ENCODE measurements around the gene SCT. TPM values are rescaled to one million over a fixed set of nuclear protein-coding genes. Genes with fewer than 3 reads are reported as not detected.

Gene SCT
- total RNA-seq, 1 donor from 2014 or later: 74.6 TPM

DNA sequence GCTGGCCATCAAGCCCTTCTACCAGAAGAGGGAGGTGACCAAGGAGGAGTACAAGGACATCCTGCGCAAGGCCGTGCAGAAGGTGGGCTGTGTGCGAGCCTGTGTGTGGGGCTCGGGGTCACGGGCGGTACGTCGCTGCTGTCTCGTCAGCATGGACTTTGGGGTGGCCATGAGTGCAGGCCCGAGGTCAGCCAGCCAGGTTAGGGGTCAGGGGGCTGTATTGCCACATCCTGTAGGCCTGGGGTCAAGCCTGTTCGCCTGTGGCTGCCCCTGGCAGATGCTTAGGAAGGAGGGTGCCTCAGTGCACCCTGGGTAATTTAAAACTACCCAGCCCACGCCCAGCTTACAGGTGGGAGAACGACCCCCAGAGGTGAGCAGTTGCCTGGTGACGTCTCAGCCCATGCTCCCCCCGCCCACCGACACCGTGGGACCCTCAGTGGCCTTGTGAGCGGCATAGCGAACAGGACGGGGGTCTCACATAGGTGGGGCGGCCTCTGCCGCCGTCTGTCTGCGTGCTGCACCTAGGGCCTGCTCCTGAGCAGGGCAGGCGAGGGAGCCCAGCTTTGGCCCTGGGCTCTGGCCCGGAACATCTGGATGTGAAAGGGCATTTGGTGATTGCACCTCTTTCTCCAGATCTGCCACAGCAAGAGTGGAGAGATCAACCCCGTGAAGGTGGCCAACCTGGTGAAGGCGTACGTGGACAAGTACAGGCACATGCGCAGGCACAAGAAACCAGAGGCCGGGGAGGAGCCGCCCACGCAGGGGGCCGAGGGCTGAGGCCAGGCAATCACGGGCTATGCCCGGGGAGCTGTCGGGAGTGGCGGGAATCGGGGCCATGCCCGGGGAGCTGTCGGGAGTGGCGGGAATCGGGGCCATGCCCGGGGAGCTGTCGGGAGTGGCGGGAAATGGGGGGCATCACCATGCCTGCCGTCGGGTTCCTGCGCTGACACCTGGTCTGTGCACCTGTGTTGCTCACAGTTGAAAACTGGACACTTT lies 15.7 kb downstream of the SCT start:
- H3K36me3 ChIP-seq (ENCODE audit: control insufficient read depth in 3 of 3, insufficient read depth in 3 of 3, low read length in 3 of 3): peaks cover 55 to 64% (median 55%) of the 10 kb centered on the region in 3 donors
- H3K9ac ChIP-seq (ENCODE audit: low read depth in 1 of 3, low read length in 3 of 3): peak overlapping the region in 1 of 3 donors; percentile 54
- H3K27me3 ChIP-seq (ENCODE audit: control insufficient read depth in 3 of 3, insufficient read depth in 3 of 3, low read length in 3 of 3): no peaks in the 10 kb centered on the region
- H3K27ac ChIP-seq (ENCODE audit: low read depth, low read length): no peak overlapping the region
- H3K9me3 ChIP-seq (ENCODE audit: control insufficient read depth in 3 of 3, low read length in 3 of 3): no peaks in the 10 kb centered on the region
- no peak overlapping the region for H3K4me3 ChIP-seq (ENCODE audit: low read length in 3 of 3)
- peaks cover 35 to 44% (median 37%) of the 10 kb centered on the region in 3 donors for H3K4me1 ChIP-seq (ENCODE audit: control insufficient read depth in 3 of 3, insufficient read depth in 3 of 3, low read length in 3 of 3)

DNA sequence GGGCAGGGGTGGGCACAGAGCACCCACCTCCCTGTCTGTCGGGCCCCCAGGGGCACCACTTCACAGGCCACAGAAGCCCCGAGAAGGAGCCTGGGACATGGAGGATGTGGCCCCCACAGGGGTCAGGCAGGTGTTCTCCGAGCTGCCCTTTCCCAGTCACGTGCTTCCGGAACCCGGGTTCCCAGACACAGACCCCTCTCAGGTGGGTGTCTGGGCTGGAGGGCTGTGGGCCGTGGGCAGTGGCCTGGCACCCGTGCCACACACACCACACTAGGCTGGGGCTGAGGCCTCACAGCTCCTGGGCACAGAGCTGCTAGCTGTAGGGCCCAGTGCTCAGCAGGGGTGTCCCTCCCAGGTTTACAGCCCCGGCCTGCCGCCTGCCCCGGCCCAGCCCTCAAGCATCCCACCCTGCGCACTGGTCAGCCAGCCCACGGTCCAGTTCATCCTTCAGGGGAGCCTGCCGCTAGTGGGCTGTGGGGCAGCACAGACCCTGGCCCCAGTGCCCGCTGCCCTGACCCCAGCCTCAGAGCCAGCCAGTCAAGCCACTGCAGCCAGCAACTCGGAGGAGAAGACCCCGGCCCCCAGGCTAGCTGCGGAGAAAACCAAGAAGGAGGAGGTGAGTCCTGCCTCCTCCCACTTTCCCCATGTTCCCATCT lies 16.7 kb downstream of the SCT start:
- H3K27me3 ChIP-seq (ENCODE audit: control insufficient read depth in 3 of 3, insufficient read depth in 3 of 3, low read length in 3 of 3): no peaks in the 10 kb centered on the region
- H3K4me3 ChIP-seq (ENCODE audit: low read length in 3 of 3): no peak overlapping the region
- peak overlapping the region in 1 of 3 donors; percentile 8 for H3K9ac ChIP-seq (ENCODE audit: low read depth in 1 of 3, low read length in 3 of 3)
- peaks cover 33 to 38% (median 35%) of the 10 kb centered on the region in 3 donors for H3K4me1 ChIP-seq (ENCODE audit: control insufficient read depth in 3 of 3, insufficient read depth in 3 of 3, low read length in 3 of 3)
- no peak overlapping the region for H3K27ac ChIP-seq (ENCODE audit: low read depth, low read length)
- no peaks in the 10 kb centered on the region for H3K9me3 ChIP-seq (ENCODE audit: control insufficient read depth in 3 of 3, low read length in 3 of 3)
- peaks cover 63 to 72% (median 65%) of the 10 kb centered on the region in 3 donors for H3K36me3 ChIP-seq (ENCODE audit: control insufficient read depth in 3 of 3, insufficient read depth in 3 of 3, low read length in 3 of 3)

DNA sequence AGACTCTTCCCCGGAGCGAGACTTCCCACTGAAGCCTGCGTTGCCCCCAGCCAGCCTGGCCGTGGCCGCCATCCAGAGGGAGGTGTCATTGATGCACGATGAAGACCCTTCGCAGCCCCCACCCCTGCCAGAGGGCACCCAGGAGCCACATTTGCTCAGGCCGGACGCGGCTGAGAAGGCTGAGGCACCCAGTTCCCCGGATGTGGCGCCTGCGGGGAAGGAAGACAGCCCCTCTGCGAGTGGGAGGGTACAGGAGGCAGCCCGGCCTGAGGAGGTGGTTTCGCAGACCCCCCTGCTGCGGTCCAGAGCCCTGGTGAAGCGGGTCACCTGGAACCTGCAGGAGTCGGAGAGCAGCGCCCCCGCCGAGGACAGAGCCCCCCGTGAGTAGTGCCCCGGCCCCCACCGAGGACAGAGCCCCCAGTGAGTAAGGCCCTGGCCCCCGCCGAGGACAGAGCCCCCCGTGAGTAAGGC lies 17.6 kb downstream of the SCT start:
- H3K27me3 ChIP-seq (ENCODE audit: control insufficient read depth in 3 of 3, insufficient read depth in 3 of 3, low read length in 3 of 3): no peaks in the 10 kb centered on the region
- no peaks in the 10 kb centered on the region for H3K9me3 ChIP-seq (ENCODE audit: control insufficient read depth in 3 of 3, low read length in 3 of 3)
- H3K4me3 ChIP-seq (ENCODE audit: low read length in 3 of 3): no peak overlapping the region
- H3K9ac ChIP-seq (ENCODE audit: low read depth in 1 of 3, low read length in 3 of 3): no peak overlapping the region
- H3K27ac ChIP-seq (ENCODE audit: low read depth, low read length): no peak overlapping the region
- H3K36me3 ChIP-seq (ENCODE audit: control insufficient read depth in 3 of 3, insufficient read depth in 3 of 3, low read length in 3 of 3): peaks cover 71 to 79% (median 74%) of the 10 kb centered on the region in 3 donors
- peaks cover 24 to 29% (median 26%) of the 10 kb centered on the region in 3 donors for H3K4me1 ChIP-seq (ENCODE audit: control insufficient read depth in 3 of 3, insufficient read depth in 3 of 3, low read length in 3 of 3)

DNA sequence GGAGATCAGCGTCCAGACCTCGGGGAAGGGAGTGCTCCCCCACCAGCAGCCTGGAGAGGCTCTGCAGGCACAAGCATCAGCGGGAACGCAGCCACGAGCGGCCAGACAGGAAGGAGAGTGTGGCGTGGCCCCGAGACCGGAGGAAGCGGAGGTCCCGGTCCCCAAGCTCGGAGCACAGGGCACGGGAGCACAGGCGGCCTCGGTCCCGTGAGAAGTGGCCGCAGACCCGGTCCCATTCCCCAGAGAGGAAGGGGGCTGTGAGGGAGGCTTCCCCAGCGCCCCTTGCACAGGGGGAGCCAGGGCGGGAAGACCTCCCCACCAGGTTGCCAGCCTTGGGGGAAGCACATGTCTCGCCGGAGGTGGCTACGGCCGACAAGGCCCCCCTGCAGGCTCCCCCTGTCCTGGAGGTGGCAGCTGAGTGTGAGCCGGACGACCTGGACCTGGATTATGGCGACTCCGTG lies 18.2 kb downstream of the SCT start:
- no peaks in the 10 kb centered on the region for H3K27me3 ChIP-seq (ENCODE audit: control insufficient read depth in 3 of 3, insufficient read depth in 3 of 3, low read length in 3 of 3)
- no peaks in the 10 kb centered on the region for H3K9me3 ChIP-seq (ENCODE audit: control insufficient read depth in 3 of 3, low read length in 3 of 3)
- H3K4me3 ChIP-seq (ENCODE audit: low read length in 3 of 3): no peak overlapping the region
- H3K36me3 ChIP-seq (ENCODE audit: control insufficient read depth in 3 of 3, insufficient read depth in 3 of 3, low read length in 3 of 3): peaks cover 76 to 83% (median 79%) of the 10 kb centered on the region in 3 donors
- no peak overlapping the region for H3K27ac ChIP-seq (ENCODE audit: low read depth, low read length)
- no peak overlapping the region for H3K9ac ChIP-seq (ENCODE audit: low read depth in 1 of 3, low read length in 3 of 3)
- H3K4me1 ChIP-seq (ENCODE audit: control insufficient read depth in 3 of 3, insufficient read depth in 3 of 3, low read length in 3 of 3): peaks cover 19 to 23% (median 21%) of the 10 kb centered on the region in 3 donors

DNA sequence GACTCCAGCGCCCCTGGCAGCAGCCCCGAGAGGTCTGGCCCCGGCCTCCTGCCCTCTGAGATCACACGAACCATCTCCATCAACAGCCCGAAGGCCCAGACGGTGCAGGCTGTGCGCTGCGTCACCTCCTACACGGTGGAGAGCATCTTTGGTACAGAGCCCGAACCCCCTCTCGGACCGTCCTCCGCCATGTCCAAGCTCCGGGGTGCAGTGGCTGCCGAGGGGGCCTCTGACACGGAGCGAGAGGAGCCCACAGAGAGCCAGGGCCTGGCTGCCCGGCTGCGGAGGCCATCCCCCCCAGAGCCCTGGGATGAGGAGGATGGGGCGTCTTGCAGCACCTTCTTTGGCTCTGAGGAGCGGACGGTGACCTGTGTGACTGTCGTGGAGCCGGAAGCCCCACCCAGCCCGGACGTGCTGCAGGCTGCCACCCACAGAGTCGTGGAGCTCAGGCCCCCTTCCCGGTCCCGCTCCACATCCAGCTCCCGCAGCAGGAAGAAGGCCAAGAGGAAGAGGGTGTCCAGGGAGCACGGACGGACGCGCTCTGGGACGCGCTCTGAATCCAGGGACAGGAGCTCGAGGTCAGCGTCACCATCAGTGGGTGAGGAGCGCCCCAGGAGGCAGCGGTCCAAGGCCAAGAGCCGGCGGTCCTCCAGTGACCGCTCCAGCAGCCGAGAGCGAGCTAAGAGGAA lies 18.9 kb downstream of the SCT start:
- Histone ChIP-seq H3K4me1 (ENCODE audit: control insufficient read depth in 3 of 3, insufficient read depth in 3 of 3, low read length in 3 of 3) (peaks cover 14 to 18% (median 16%) of the 10 kb centered on the region in 3 donors), H3K4me3 (ENCODE audit: low read length in 3 of 3) (no peak overlapping the region), H3K27ac (ENCODE audit: low read depth, low read length) (no peak overlapping the region), H3K36me3 (ENCODE audit: control insufficient read depth in 3 of 3, insufficient read depth in 3 of 3, low read length in 3 of 3) (peaks cover 78 to 83% (median 83%) of the 10 kb centered on the region in 3 donors), H3K9me3 (ENCODE audit: control insufficient read depth in 3 of 3, low read length in 3 of 3) (no peaks in the 10 kb centered on the region), H3K27me3 (ENCODE audit: control insufficient read depth in 3 of 3, insufficient read depth in 3 of 3, low read length in 3 of 3) (no peaks in the 10 kb centered on the region), H3K9ac (ENCODE audit: low read depth in 1 of 3, low read length in 3 of 3) (no peak overlapping the region)

DNA sequence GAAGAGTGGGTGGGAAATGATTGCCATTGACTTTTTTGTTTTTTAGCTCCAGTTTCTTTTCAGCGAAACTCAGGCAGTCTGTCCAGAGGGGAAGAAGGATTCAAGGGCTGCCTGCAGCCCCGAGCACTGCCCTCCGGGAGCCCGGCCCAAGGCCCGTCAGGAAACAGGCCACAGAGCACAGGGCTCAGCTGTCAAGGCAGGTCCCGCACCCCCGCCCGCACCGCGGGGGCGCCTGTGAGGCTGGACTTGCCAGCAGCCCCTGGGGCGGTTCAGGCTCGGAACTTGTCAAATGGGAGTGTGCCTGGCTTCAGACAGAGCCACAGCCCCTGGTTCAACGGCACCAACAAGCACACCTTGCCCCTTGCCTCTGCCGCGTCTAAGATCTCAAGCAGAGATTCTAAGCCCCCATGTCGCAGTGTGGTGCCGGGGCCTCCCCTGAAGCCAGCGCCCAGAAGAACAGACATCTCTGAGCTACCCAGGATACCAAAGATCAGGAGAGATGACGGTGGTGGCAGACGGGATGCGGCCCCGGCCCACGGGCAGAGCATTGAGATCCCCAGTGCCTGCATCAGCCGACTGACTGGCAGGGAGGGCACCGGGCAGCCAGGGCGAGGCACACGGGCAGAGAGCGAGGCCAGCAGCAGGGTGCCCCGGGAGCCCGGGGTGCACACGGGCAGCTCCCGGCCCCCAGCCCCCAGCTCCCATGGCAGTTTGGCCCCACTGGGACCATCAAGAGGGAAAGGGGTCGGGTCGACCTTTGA lies 19.8 kb downstream of the SCT start:
- Histone ChIP-seq H3K36me3 (ENCODE audit: control insufficient read depth in 3 of 3, insufficient read depth in 3 of 3, low read length in 3 of 3) (peaks cover 77 to 81% (median 78%) of the 10 kb centered on the region in 3 donors), H3K9me3 (ENCODE audit: control insufficient read depth in 3 of 3, low read length in 3 of 3) (no peaks in the 10 kb centered on the region), H3K27ac (ENCODE audit: low read depth, low read length) (no peak overlapping the region), H3K27me3 (ENCODE audit: control insufficient read depth in 3 of 3, insufficient read depth in 3 of 3, low read length in 3 of 3) (no peaks in the 10 kb centered on the region), H3K9ac (ENCODE audit: low read depth in 1 of 3, low read length in 3 of 3) (no peak overlapping the region), H3K4me1 (ENCODE audit: control insufficient read depth in 3 of 3, insufficient read depth in 3 of 3, low read length in 3 of 3) (peaks cover 5 to 9% (median 7%) of the 10 kb centered on the region in 3 donors), H3K4me3 (ENCODE audit: low read length in 3 of 3) (no peak overlapping the region)

DNA sequence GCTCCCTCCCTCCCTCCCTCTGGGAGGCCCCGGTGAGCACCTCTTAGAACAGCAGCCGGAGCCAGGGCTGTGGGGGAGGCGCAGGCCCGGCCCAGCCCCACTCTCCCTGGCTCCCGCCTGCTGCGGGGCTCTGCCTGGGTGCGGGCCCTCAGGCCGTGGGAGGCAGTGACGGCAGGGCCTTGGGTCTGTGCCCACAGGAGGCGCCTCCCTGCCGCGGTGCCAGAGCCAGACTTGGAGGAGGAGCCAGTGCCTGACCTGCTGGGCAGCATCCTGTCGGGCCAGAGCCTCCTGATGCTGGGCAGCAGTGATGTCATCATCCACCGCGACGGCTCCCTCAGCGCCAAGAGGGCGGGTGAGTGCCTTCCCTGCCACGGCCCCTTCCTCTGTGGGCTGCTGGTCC lies 20.7 kb downstream of the SCT start:
- H3K4me3 ChIP-seq (ENCODE audit: low read length in 3 of 3): no peak overlapping the region
- peaks cover 78 to 84% (median 80%) of the 10 kb centered on the region in 3 donors for H3K36me3 ChIP-seq (ENCODE audit: control insufficient read depth in 3 of 3, insufficient read depth in 3 of 3, low read length in 3 of 3)
- no peaks in the 10 kb centered on the region for H3K27me3 ChIP-seq (ENCODE audit: control insufficient read depth in 3 of 3, insufficient read depth in 3 of 3, low read length in 3 of 3)
- no peaks in the 10 kb centered on the region for H3K9me3 ChIP-seq (ENCODE audit: control insufficient read depth in 3 of 3, low read length in 3 of 3)
- no peak overlapping the region for H3K27ac ChIP-seq (ENCODE audit: low read depth, low read length)
- H3K9ac ChIP-seq (ENCODE audit: low read depth in 1 of 3, low read length in 3 of 3): peak overlapping the region in 1 of 3 donors; percentile 16
- H3K4me1 ChIP-seq (ENCODE audit: control insufficient read depth in 3 of 3, insufficient read depth in 3 of 3, low read length in 3 of 3): no peaks in the 10 kb centered on the region

DNA sequence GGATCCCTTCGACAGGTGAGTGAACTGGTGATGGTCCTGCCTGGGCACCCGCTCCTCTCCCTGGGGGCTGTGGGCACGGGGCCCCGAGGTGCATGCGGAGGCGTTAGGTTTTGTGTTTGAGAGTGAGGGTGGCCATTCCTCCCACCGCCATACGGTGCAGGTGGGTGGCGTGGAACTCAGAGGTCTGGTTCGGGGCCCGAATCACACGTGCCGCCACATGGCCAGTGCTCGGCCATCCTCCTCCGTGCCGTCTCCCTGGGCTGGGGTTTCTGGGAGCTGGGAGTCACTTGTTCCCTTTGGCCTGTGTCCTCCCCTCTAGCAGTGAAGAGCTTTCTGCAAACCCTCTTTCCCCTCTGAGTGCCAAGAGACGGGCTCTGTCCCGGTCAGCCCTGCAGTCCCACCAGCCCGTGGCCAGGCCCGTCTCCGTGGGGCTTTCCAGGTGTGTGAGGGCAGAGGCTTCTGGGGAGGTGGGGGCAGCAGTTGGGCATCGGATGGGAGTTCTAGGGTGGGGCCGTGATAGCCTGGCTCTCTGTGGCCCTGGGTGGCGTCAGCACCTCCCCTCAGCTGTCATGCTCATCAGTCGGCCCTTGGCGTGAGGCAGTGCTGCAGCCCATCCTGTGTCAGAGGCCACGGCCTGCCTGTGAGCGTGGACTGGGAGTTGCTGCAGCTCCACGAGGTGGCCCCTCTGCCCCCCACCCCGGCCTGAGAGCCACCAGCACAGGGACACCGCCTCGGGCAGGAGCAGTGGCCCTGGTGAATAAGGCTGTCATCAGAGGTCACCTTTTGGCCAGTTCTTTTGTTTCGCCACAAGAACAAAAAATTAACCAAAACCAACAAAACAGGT lies 21.5 kb downstream of the SCT start:
- peaks cover 72 to 76% (median 73%) of the 10 kb centered on the region in 3 donors for H3K36me3 ChIP-seq (ENCODE audit: control insufficient read depth in 3 of 3, insufficient read depth in 3 of 3, low read length in 3 of 3)
- H3K9me3 ChIP-seq (ENCODE audit: control insufficient read depth in 3 of 3, low read length in 3 of 3): no peaks in the 10 kb centered on the region
- H3K4me3 ChIP-seq (ENCODE audit: low read length in 3 of 3): no peak overlapping the region
- no peak overlapping the region for H3K9ac ChIP-seq (ENCODE audit: low read depth in 1 of 3, low read length in 3 of 3)
- H3K27me3 ChIP-seq (ENCODE audit: control insufficient read depth in 3 of 3, insufficient read depth in 3 of 3, low read length in 3 of 3): no peaks in the 10 kb centered on the region
- no peaks in the 10 kb centered on the region for H3K4me1 ChIP-seq (ENCODE audit: control insufficient read depth in 3 of 3, insufficient read depth in 3 of 3, low read length in 3 of 3)
- H3K27ac ChIP-seq (ENCODE audit: low read depth, low read length): no peak overlapping the region
